Left lung (tissue), 10 donors: ENCODE results near the gene HSCB. TPM values are rescaled to one million over a fixed set of nuclear protein-coding genes. Genes with fewer than 3 reads are reported as not detected.

Experiments
- ATAC-seq: fragments of 200-7000 bp; cut with Tn5 transposase; one replicate; pipeline ENCODE4 v1.9.1; 2020; ENCODE audit warnings: moderate library complexity
- DNase-seq, 4 donors: peaks; one replicate each; pipeline ENCODE4 v3.0.0-alpha.2; 2013 to 2020
- H3K27ac ChIP-seq, 2 donors: fragments of 200-600 bp; sonication (generic) in 1 of 2; one replicate each; pipeline versions ENCODE4 v1.5.0 to v1.8.0; 2020 to 2021
- H3K27me3 ChIP-seq, 2 donors: fragments of 200-600 bp; sonication (generic) in 1 of 2; one replicate each; pipeline versions ENCODE4 v1.5.0 to v1.8.0; 2020 to 2021
- H3K36me3 ChIP-seq, 2 donors: fragments of 200-600 bp; sonication (generic) in 1 of 2; one replicate each; pipeline versions ENCODE4 v1.5.0 to v1.8.0; 2020 to 2021
- H3K4me1 ChIP-seq, 2 donors: fragments of 200-600 bp; one replicate each; pipeline ENCODE4 v1.8.0; 2021
- H3K4me3 ChIP-seq, 2 donors: fragments of 200-600 bp; sonication (generic) in 1 of 2; one replicate each; pipeline versions ENCODE4 v1.5.0 to v1.8.0; 2020 to 2021; ENCODE audit warnings: mild to moderate bottlenecking in 1 of 2
- H3K9me3 ChIP-seq, 2 donors: fragments of 200-600 bp; sonication (generic) in 1 of 2; one replicate each; pipeline versions ENCODE4 v1.5.0 to v1.8.0; 2020 to 2021
- intact Hi-C, 2 donors: fragments of 100-400 bp; cut with DNase I; formaldehyde crosslinking; loops; one replicate each; pipeline versions ENCODE4 v1.11.2 to v1.14.2; 2022
- polyA plus RNA-seq, 6 donors: library from polyadenylated mRNA; unstranded; fragments of 120-200 nt; gene quantifications; one replicate each; pipeline ENCODE4 v1.2.1, GENCODE V29; 2013; ENCODE audit not compliant: insufficient read length in 6 of 6
- total RNA-seq, 2 donors: library from RNA; stranded (reverse); fragmentation: NEBNext Ultra II Directional; extraction: Animal tissue kit (Norgen Biotek cat#: 25700); gene quantifications; one replicate each; pipeline ENCODE4 v1.2.1, GENCODE V29; 2021
- TF ChIP-seq, protein P1 (sequence below), 2 donors: fragments of 200-600 bp; sonication (generic) in 1 of 2; IDR thresholded peaks; one replicate each; pipeline versions ENCODE4 v1.5.0 to v1.8.0; 2021; ENCODE audit warnings: antibody characterized with exemption in 2 of 2
- donor health status: DM: no; HTN: yes; CAD: no.
- donor health status: DM: no; HTN: no; CAD: no.

HSCB gene
- total and polyA plus RNA-seq, 8 donors = 11.6 to 21.6 (median 20.5) TPM

DNA sequence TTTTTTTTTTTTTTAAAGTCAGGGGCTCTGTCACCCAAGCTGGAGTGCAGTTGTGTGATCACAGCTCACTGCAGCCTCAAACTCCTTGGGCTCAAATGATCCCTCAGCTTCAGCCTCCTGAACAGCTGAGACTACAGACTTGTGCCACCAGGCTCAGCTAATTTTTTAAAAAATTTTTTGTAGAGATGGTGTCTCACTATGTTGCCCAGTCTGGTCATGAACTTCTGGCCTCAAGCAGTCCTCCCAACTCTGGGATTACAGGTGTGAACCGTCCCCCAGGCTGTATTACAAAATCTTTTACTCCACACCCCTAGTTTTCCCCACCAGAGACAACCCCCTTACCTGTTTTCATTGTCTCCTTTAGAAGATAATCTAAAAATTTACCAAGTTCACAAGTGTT lies 32.5 kb downstream of the HSCB start:
- peaks cover 0 to 39% of the 10 kb centered on the region in 2 donors for H3K36me3 ChIP-seq
- DNase-seq (no peak), ATAC-seq (no peak)
- H3K27me3 ChIP-seq = no peaks in the 10 kb centered on the region
- peaks cover 14 to 39% of the 10 kb centered on the region in 2 donors for H3K4me1 ChIP-seq
- no peak overlapping the region for H3K27ac ChIP-seq
- TF ChIP-seq, protein P1, sequence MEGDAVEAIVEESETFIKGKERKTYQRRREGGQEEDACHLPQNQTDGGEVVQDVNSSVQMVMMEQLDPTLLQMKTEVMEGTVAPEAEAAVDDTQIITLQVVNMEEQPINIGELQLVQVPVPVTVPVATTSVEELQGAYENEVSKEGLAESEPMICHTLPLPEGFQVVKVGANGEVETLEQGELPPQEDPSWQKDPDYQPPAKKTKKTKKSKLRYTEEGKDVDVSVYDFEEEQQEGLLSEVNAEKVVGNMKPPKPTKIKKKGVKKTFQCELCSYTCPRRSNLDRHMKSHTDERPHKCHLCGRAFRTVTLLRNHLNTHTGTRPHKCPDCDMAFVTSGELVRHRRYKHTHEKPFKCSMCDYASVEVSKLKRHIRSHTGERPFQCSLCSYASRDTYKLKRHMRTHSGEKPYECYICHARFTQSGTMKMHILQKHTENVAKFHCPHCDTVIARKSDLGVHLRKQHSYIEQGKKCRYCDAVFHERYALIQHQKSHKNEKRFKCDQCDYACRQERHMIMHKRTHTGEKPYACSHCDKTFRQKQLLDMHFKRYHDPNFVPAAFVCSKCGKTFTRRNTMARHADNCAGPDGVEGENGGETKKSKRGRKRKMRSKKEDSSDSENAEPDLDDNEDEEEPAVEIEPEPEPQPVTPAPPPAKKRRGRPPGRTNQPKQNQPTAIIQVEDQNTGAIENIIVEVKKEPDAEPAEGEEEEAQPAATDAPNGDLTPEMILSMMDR (IDR thresholded peaks at IDR 0.05) = no peak
- H3K4me3 ChIP-seq = peak overlapping the region in 1 of 2 donors; percentile 74
- intact Hi-C loops = no loop called here
- H3K9me3 ChIP-seq = peaks cover 0 to under 1% of the 10 kb centered on the region in 2 donors

GRCh38 chr22:28779833-28780232 lies 38.0 kb downstream of the HSCB start:
- peaks cover 0 to 82% of the 10 kb centered on the region in 2 donors for H3K36me3 ChIP-seq
- H3K27ac ChIP-seq = peak overlapping the region; percentile 20 to 39
- H3K9me3 ChIP-seq = no peaks in the 10 kb centered on the region
- H3K4me3 ChIP-seq = no peak overlapping the region
- peaks cover 36 to 52% of the 10 kb centered on the region in 2 donors for H3K4me1 ChIP-seq
- TF ChIP-seq, protein P1 (IDR thresholded peaks at IDR 0.05) = no peak
- peak; percentile 55 for ATAC-seq
- DNase-seq = no peak
- intact Hi-C loops = no loop called here
- H3K27me3 ChIP-seq = no peaks in the 10 kb centered on the region

DNA sequence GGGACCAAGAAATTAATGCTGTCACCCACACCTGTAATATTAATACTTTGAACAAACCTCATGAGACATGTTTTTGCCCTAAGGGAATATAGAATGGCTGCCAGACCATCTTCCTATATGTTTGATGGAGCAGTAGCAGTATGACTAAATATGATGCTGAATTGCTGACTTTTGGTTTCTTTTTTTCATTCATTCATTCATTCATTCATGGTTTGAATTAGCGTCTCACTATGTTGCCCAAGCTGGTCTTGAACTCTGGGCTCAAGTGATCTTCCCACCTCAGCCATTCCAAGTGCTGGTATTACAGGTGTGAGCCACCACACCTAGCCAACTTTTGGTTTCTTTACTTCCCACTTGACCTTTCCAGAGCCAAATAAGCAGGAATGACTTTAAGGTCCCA lies 38.5 kb downstream of the HSCB start:
- Histone ChIP-seq H3K4me1 (peaks cover 35 to 48% of the 10 kb centered on the region in 2 donors), H3K9me3 (no peaks in the 10 kb centered on the region), H3K4me3 (no peak overlapping the region), H3K27ac (no peak overlapping the region), H3K27me3 (no peaks in the 10 kb centered on the region), H3K36me3 (peaks cover 0 to 83% of the 10 kb centered on the region in 2 donors)
- intact Hi-C loops = no loop called here
- ATAC-seq (no peak), DNase-seq (no peak)
- TF ChIP-seq, protein P1 (IDR thresholded peaks at IDR 0.05) = no peak

DNA sequence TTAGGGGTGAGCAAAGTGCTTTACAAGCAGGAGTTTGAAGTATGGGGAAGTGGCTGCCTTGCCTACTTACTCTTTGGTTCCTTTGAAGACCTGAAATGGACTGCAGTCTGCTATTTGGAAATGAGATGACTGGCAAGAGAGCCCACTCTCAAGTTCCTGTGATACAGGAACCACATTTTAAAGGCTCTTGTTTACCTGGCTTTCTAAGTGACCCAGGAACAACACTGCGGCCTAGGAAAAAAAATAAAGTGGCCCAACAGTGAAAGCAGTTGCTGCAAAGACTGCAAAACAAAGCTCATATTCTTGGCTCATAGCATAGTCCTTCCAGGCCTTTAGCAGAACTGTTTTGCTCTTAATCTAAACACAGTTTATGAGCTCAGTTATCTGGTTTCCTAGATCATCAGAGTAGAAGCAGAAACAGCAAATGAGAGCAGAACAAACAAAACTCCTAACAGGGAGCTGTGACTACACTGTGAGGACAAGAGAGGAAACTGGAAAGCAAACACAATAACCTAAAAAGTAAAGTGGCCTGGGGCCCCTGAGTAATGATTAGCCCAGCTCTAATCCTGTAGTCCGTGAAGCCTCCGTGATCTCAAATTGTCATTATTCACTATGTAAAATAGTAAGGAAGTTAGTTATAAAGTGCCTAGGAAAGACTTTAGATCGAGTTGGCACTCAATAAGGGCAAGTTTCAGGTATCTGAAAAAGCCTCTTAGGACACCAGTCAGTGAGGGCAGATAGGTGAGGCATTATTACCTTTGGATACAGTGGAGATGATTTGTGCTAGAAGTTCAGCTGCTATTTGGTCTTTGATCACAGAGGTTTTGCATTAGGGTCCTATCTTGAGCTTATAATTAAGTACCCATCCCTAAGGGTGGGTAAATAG lies 42.2 kb downstream of the HSCB start:
- TF ChIP-seq, protein P1 (IDR thresholded peaks at IDR 0.05) = no peak
- DNase-seq (peak in 1 of 4 donors; percentile 55), ATAC-seq (peak; percentile 80)
- no peaks in the 10 kb centered on the region for H3K27me3 ChIP-seq
- peaks cover 4 to 88% of the 10 kb centered on the region in 2 donors for H3K36me3 ChIP-seq
- peak overlapping the region; percentile 48 to 65 for H3K27ac ChIP-seq
- peaks cover 28 to 33% of the 10 kb centered on the region in 2 donors for H3K4me1 ChIP-seq
- intact Hi-C loops = no loop called here
- no peaks in the 10 kb centered on the region for H3K9me3 ChIP-seq
- no peak overlapping the region for H3K4me3 ChIP-seq

- TF ChIP-seq, protein P1 (IDR thresholded peaks at IDR 0.05) = no peak
- ATAC-seq (no peak), DNase-seq (no peak)
- peaks cover 4 to 73% of the 10 kb centered on the region in 2 donors for H3K36me3 ChIP-seq
- peaks cover 15 to 29% of the 10 kb centered on the region in 2 donors for H3K4me1 ChIP-seq
- no peaks in the 10 kb centered on the region for H3K27me3 ChIP-seq
- H3K27ac ChIP-seq = no peak overlapping the region
- no peaks in the 10 kb centered on the region for H3K9me3 ChIP-seq
- intact Hi-C loops = no loop called here
- no peak overlapping the region for H3K4me3 ChIP-seq
Measured at GRCh38 chr22:28788601-28789000, 46.8 kb downstream of the HSCB start.
